DMS153 treated with DMSO at 0.1 percent for 48 hours (cell line): Measurements from ENCODE around the gene UPF2.

Source experiments
- DNase-seq: peaks from one replicate; lab custom pipeline; 2025; ENCODE audit not compliant: unreplicated experiment; lab: John Stamatoyannopoulos, UW

Gene UPF2

GRCh38 chr10:11885437-11886137 lies 157.0 kb downstream of the UPF2 start:
- no peak for DNase-seq

DNA sequence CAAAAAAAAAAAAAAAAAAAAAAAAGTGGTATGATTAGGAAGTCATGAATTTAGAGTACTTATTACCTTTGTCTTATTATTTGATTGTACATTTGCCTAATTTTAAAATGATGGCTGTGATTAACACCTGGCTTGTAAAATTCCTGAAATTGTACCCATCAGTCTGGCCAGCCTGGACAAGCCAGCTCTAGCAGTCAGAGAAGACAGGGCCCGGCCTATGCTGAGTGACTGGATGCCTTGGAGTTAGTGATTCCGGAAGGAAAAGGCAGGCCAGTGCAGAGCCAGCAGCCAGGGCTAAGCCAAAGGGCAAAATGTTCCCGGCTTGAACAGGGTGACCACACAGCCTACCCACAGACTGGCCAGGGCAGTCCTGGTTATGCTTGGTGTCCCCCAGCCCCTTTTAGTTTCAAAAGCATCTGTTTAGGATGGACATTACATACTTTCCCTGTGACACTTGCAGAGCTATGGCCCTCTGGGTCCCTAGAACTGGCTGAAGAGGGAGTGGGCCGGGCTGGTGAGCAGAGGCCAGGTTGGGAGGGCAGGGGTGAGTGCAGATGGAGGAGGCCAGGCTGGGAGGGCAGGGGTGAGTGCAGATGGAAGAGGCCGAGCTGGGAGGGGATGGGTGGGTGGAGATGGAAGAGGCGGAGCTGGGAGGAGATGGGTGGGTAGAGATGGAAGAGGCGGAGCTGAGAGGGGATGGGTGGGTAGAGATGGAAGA lies 157.7 kb downstream of the UPF2 start:
- no peak for DNase-seq

GRCh38 chr10:11882646-11883375 lies 159.8 kb downstream of the UPF2 start:
- no peak for DNase-seq

- DNase-seq = no peak
Observed at GRCh38 chr10:11881477-11882417, 160.9 kb downstream of the UPF2 start.

DNA sequence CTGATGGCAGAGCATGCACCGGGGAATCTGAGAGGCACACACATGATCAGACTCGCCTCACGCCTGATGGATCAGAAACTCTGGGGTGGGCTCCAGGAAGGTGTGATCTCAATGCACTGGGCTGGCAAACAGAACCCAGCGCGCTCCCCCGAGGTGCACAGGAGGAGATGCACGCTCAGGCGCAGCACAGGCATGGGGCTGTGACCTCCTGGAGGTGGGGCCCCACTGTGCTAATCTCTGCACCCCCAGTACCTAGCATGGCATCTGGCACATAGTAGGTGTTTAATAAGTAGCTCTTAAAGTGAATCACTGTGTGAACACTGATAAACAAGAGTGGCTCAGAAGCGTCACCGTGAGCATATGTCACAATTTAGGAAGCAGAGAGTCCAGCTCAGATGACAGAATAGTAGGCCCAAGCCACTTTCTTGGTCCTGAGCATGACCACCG lies 161.6 kb downstream of the UPF2 start:
- no peak for DNase-seq

DNA sequence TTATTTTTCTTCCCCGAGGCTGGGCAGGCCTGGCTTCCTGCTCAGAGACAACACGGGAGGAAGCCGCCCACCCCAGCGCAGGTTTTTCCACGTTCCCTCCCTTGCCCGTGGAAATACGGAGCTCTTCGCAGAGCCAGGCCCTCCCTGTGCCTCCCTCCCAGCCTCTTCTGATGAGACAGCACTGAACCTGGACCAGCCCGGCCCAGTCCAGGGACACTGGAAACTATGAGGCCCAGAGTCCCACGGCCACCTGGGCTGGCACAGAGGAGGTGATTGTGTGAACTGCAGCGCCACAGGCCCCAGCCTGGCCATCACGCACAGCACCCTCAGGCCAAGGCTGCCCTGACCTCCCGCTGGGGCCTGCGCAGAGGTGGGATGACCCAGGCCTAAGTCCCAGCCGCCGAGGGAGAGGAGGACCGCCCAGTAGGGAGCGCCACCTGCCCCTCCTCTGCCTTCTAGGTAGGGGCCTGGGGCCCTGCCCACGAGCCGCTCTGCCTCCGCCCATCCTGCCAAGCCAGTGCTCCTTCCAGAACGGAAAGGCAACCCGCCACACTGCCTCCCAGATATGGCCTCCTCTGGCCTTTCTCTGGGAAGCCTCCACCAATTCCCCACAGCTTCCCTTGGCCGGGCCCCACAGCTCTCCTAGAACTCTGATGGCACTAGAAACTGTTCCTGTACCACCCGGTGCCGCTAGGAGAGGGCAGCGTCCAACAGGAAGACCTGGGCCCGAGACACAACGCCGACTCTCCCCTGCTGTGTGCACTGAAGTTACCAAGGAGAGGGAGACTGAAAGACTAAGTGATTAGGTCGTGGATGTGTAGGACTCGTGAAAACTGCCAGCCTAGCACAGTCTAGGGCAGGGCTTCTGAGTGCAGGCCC lies 162.2 kb downstream of the UPF2 start:
- DNase-seq = no peak

DNA sequence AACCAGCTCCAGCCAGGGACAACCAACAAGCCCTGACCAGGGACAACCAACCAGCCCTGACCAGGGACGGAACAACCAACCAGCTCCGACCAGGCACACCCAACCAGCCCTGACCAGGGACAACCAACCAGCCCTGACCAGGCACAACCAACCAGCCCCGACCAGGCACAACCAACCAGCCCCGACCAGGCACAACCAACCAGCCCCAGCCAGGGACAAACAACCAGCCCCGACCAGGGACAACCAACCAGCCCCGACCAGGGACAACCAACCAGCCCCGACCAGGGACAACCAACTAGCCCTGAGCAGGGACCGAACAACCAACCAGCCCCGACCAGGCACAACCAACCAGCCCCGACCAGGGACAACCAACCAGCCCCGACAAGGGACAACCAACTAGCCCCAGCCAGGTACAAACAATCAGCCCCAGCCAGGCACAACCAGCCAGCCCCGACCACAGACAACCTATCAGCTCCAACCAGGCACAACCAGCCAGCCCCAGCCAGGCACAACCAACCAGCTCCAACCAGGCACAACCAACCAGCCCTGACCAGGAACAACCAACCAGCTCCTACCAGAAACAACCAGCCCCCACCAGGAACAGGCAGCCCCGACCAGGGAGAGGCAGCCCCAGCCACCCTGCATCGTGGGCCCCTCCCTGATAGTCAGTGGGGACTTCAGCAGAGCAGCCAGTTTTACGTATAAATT lies 163.1 kb downstream of the UPF2 start:
- DNase-seq = no peak

DNA sequence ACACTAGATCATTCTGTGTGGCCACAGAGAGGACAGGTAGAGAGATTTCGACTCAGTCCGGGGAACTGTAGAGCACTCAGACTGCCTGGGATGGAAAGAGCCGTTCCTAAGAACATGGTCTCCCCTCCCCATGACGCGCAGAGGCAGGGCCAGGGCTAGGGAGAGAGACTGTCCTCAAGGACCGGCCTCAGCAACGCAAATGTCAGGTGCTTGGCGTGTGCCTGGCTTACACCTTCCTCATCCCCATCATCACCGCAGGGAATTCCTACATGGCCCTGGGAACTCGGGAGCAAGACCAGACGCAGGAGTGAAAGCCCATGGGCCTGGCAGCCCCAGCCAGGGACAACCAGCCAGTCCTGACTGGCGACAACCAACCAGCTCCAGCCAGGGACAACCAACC lies 163.8 kb downstream of the UPF2 start:
- no peak for DNase-seq

- no peak for DNase-seq
Observed at GRCh38 chr10:11877591-11877905, 165.1 kb downstream of the UPF2 start.

- DNase-seq = no peak
Observed at GRCh38 chr10:11876805-11877590, 165.6 kb downstream of the UPF2 start.

DNA sequence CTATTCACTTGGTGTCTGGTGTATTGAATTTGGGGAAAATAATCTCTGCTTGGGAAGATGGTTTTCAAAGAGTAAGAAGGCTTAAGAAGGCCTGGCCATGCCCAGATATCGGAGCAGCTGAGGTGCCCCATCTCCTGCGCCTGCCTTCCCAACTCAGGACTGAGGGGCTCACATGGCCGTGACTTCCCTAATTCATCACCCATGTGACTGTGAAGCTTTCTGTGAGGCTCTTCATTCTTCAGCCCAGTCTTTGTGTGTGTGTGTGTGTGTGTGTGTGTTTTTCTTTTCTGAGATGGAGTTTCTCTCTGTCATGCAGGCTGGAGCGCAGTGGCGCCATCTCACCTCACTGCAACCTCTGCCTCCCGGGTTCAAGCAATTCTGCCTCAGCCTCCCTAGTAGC lies 166.3 kb downstream of the UPF2 start:
- DNase-seq = no peak

DNA sequence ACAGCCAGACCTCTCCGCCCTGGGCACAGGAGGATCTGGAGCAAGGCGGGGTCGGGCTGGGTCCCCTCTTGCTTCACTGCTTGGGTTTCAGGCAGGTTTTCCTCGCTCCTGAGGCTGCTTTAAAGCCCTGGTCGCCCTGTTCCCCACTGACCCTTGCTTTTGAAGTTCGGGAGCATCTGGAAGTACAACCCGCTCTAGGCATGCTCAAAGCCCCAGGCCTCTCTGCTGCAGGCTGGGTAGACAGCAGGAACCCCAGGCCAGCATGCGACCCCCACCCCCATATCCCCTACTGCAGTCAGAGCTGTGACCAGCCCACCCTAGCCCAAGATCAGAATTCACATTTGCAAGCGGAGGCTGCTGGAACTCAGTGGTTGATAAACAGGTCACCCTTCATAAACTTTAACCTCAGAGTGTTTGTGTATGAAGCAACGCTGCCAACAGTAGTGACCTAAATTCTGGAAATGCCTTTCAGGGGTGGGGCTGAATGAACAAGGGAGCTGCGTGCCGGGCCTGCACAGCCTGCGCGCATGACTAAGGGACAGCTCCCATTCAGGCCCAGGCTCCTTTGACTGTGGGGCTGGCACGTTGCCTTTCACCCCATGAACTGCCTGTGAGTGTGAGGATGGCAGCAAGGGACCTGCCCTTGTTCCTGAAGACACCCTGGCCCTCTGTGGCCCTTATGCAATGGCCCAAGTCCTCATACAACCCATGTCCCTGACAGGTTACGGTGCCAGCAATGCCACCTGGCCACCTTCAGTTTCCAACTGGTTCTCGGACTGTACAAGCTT lies 166.9 kb downstream of the UPF2 start:
- no peak for DNase-seq

- DNase-seq = no peak
Observed at GRCh38 chr10:11874568-11875493, 167.8 kb downstream of the UPF2 start.

DNA sequence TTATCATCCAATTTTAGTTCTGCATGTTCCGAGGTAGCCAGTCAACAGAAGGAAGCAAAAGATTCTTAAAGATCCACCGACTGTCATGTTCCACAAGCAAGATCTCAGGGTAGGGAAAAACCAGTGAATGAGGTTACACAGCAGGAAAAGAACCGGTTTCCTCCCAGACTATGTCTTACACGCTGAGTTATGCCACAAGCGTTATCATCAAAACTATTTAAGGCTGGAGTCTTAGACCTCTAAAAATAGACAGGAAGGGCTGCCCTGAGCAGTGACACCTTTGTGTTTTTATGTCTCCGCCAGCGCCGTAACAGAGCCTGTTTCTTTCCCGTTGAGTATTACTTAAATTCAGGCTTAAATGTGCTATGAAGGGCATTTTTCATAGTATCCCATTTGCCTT lies 171.1 kb downstream of the UPF2 start:
- no peak for DNase-seq

GRCh38 chr10:11870900-11871400 lies 171.7 kb downstream of the UPF2 start:
- no peak for DNase-seq

GRCh38 chr10:11870461-11870780 lies 172.2 kb downstream of the UPF2 start:
- no peak for DNase-seq
